GM21723 (cell line): ENCODE measurements around the gene TTC24.
A peak's percentile ranks its signal among the peaks of the same experiment; 100 is the strongest.
"Not testable (repeated sequence)": the region's sequence is repeated elsewhere in the genome, so short reads cannot be mapped to it uniquely, and the experiment has no call there.

Experiments
- ATAC-seq: cut with Tn5 transposase; IDR thresholded peaks from one replicate; pipeline ENCODE4 v1.9.1; 2021; ENCODE audit warnings: mild to moderate bottlenecking, moderate library complexity; ENCODE audit not compliant: unreplicated experiment

TTC24 gene

GRCh38 chr1:156602557-156602993 is 23.1 kb downstream of the TTC24 start:
- ATAC-seq, result no peak

GRCh38 chr1:156607344-156607743 is 27.8 kb downstream of the TTC24 start:
- not testable (repeated sequence) for ATAC-seq

GRCh38 chr1:156608036-156608674 is 28.6 kb downstream of the TTC24 start:
- ATAC-seq, result peak; percentile 77

GRCh38 chr1:156608981-156609380 is 29.5 kb downstream of the TTC24 start:
- ATAC-seq, result peak; percentile 56

GRCh38 chr1:156610072-156610471 is 30.5 kb downstream of the TTC24 start:
- ATAC-seq, result not testable (repeated sequence)

- no peak for ATAC-seq
Observed at GRCh38 chr1:156612666-156613065, 33.1 kb downstream of the TTC24 start.

GRCh38 chr1:156615946-156616345 is 36.4 kb downstream of the TTC24 start:
- ATAC-seq, result no peak

GRCh38 chr1:156616463-156616862 is 36.9 kb downstream of the TTC24 start:
- ATAC-seq, result no peak

GRCh38 chr1:156618853-156619581 is 39.5 kb downstream of the TTC24 start, which contains the start of gene HAPLN2:
TSS of gene HAPLN2 (plus strand) at chr1:156619415. CDS start at chr1:156623491, 4,076 bp downstream.
- no peak for ATAC-seq

GRCh38 chr1:156619582-156619955 is 40.0 kb downstream of the TTC24 start:
- no peak for ATAC-seq

- ATAC-seq, result no peak
Observed at GRCh38 chr1:156622581-156623297, 43.2 kb downstream of the TTC24 start.

GRCh38 chr1:156623946-156624813 is 44.7 kb downstream of the TTC24 start:
- no peak for ATAC-seq

- ATAC-seq, result no peak
Observed at GRCh38 chr1:156624814-156625435, 45.4 kb downstream of the TTC24 start.

- no peak for ATAC-seq
Observed at GRCh38 chr1:156625436-156626078, 46.0 kb downstream of the TTC24 start.

GRCh38 chr1:156626079-156626438 is 46.5 kb downstream of the TTC24 start:
- no peak for ATAC-seq

- ATAC-seq, result no peak
Observed at GRCh38 chr1:156627313-156627880, 47.9 kb downstream of the TTC24 start.

- ATAC-seq, result no peak
Observed at GRCh38 chr1:156629823-156630449, 50.4 kb downstream of the TTC24 start.

- ATAC-seq, result not testable (repeated sequence)
Observed at GRCh38 chr1:156631152-156631551, 51.6 kb downstream of the TTC24 start.

GRCh38 chr1:156632355-156632754 is 52.8 kb downstream of the TTC24 start:
- ATAC-seq, result no peak
